HepG2 (cell line): ENCODE results near the gene RMI2. TPM values are rescaled to one million over a fixed set of nuclear protein-coding genes. Genes with fewer than 3 reads are reported as not detected.

Source experiments
- ARID5B ChIP-seq: IDR thresholded peaks from 2 replicates; pipeline ENCODE4 v1.4.0; 2020; ENCODE audit warnings: mild to moderate bottlenecking, missing genetic modification reagents
- CBFB ChIP-seq: sonication (generic); formaldehyde crosslinking; IDR thresholded peaks from 2 replicates; pipeline ENCODE4 v1.4.0; 2020; ENCODE audit warnings: missing genetic modification reagents
- CC2D1A ChIP-seq: sonication (generic); formaldehyde crosslinking; IDR thresholded peaks from 2 replicates; pipeline ENCODE4 v1.8.1; 2023; ENCODE audit warnings: mild to moderate bottlenecking, missing genetic modification reagents
- EHMT2 ChIP-seq: fragments of 200-600 bp; sonication (generic); IDR thresholded peaks from 2 replicates; pipeline ENCODE4 v1.7.0; 2017; ENCODE audit warnings: antibody characterized with exemption, low read depth, low read length, borderline replicate concordance
- ISL2 ChIP-seq: sonication (generic); formaldehyde crosslinking; IDR thresholded peaks from 2 replicates; pipeline ENCODE4 v1.5.0; 2020; ENCODE audit warnings: missing genetic modification reagents
- PRDM15 ChIP-seq: sonication (generic); formaldehyde crosslinking; IDR thresholded peaks from 2 replicates; pipeline ENCODE4 v1.4.0; 2020; ENCODE audit warnings: missing genetic modification reagents
- RARA ChIP-seq: IDR thresholded peaks from 2 replicates; pipeline ENCODE4 v1.6.1; 2016; ENCODE audit warnings: missing genetic modification reagents, missing compliant biosample characterization
- SAFB2 ChIP-seq: sonication (generic); formaldehyde crosslinking; IDR thresholded peaks from 2 replicates; pipeline ENCODE4 v1.5.1; 2020; ENCODE audit warnings: missing genetic modification reagents, low read depth, mild to moderate bottlenecking, borderline replicate concordance
- SNAI1 ChIP-seq: sonication (generic); formaldehyde crosslinking; IDR thresholded peaks from 2 replicates; pipeline ENCODE4 v1.5.0; 2020; ENCODE audit warnings: mild to moderate bottlenecking, missing genetic modification reagents, borderline replicate concordance
- THYN1 ChIP-seq: sonication (generic); formaldehyde crosslinking; IDR thresholded peaks from 2 replicates; pipeline ENCODE4 v1.8.1; 2023; ENCODE audit warnings: low read depth, mild to moderate bottlenecking, moderate library complexity, missing genetic modification reagents, borderline replicate concordance
- ZNF740 ChIP-seq: sonication (generic); formaldehyde crosslinking; IDR thresholded peaks from 2 replicates; pipeline ENCODE4 v1.4.0; 2020; ENCODE audit warnings: missing genetic modification reagents
- polyA plus RNA-seq, 8 experiments: library from polyadenylated mRNA; depleted of rRNA in 3 of 8; stranded (reverse) in 7 of 8; unstranded in 1 of 8; fragments of >200 nt; fragmentation: Illumina TruSeq in 4 of 8; extraction: Trizol in 4 of 8; gene quantifications; 2 replicates each; pipeline versions ENCODE4 v1.2.1 to v1.2.3, GENCODE V29; 2011 to 2016; ENCODE audit warnings: low read depth in 4 of 8, missing spikeins in 1 of 8, mixed read lengths in 1 of 8; ENCODE audit not compliant: insufficient read depth in 1 of 8
- total RNA-seq, 5 experiments: library from RNA; depleted of rRNA; stranded (reverse); fragments of >200 nt; fragmentation: Illumina TruSeq; extraction: Trizol; gene quantifications; 2 replicates each; pipeline ENCODE4 v1.2.3, GENCODE V29; 2016; ENCODE audit warnings: low read depth in 1 of 5
- TF ChIP-seq, protein P1 (sequence below): sonication (generic); formaldehyde crosslinking; IDR thresholded peaks from 2 replicates; pipeline ENCODE4 v1.4.0; 2020; ENCODE audit warnings: mild to moderate bottlenecking, missing genetic modification reagents
- TF ChIP-seq, protein P2 (sequence below), 2 experiments: sonication (generic) in 1 of 2; formaldehyde crosslinking in 1 of 2; IDR thresholded peaks; 2 replicates each; pipeline versions ENCODE4 v1.4.0 to v1.6.1; 2016 to 2020; ENCODE audit warnings: borderline replicate concordance in 1 of 2, low read depth in 1 of 2, mild to moderate bottlenecking in 1 of 2, missing genetic modification reagents in 1 of 2

RMI2 gene
- total and polyA plus RNA-seq, 2 of the 13 experiments (the other 11 are each of a cell fraction or from before 2014, with no cell fraction given) = 24.5 to 55.7 TPM

DNA sequence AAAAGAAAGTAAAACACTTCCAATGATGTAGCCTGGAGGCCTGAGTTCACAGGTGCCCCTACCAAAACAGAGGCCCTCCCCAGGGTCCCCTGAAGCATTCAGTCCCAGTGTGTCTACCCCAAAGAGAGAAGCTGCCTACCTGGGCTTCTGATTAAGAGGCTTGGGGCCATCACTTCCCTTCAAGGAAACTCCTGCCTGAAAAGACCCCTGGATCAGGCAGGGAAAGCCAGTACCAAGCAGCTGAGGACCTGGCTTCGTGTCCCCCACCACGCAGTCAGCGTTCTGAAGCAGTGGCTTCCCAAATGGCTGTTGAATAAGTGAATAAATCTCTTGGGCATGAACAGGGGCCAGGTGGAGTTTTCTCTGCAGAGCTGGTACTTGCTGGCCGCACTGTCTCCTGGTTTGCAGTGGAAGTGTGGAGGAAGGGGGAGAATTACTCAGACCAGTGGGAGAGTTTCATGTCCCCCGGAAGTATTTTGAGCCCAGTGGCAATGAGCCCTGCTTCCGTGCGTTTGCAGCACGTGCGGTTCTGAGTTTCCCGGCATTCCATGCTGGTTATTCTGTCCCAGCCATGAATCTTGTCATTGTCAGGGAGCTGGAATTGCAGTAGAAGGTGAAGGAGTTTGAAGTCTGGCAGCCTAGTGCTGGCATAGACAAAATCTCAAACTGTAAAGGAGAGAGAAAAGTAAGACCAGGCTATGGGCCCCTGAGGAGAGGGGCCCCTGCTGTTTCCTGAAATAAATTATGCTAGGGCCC lies 27.0 kb downstream of the RMI2 start (continued):
- TF ChIP-seq ARID5B (CRISPR knock-in tag) (no peak), SAFB2 (CRISPR knock-in tag) (no peak), CBFB (CRISPR knock-in tag) (no peak), RARA (CRISPR knock-in tag) (no peak), SNAI1 (CRISPR knock-in tag) (no peak), PRDM15 (CRISPR knock-in tag) (no peak), ISL2 (no peak), THYN1 (CRISPR knock-in tag) (no peak), EHMT2 (no peak), CC2D1A (no peak), ZNF740 (no peak)
- TF ChIP-seq, protein P1, sequence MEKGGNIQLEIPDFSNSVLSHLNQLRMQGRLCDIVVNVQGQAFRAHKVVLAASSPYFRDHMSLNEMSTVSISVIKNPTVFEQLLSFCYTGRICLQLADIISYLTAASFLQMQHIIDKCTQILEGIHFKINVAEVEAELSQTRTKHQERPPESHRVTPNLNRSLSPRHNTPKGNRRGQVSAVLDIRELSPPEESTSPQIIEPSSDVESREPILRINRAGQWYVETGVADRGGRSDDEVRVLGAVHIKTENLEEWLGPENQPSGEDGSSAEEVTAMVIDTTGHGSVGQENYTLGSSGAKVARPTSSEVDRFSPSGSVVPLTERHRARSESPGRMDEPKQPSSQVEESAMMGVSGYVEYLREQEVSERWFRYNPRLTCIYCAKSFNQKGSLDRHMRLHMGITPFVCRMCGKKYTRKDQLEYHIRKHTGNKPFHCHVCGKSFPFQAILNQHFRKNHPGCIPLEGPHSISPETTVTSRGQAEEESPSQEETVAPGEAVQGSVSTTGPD = 0 out of 2 replicates have a peak, but pooled peaks have one; percentile 46
- TF ChIP-seq, protein P2, sequence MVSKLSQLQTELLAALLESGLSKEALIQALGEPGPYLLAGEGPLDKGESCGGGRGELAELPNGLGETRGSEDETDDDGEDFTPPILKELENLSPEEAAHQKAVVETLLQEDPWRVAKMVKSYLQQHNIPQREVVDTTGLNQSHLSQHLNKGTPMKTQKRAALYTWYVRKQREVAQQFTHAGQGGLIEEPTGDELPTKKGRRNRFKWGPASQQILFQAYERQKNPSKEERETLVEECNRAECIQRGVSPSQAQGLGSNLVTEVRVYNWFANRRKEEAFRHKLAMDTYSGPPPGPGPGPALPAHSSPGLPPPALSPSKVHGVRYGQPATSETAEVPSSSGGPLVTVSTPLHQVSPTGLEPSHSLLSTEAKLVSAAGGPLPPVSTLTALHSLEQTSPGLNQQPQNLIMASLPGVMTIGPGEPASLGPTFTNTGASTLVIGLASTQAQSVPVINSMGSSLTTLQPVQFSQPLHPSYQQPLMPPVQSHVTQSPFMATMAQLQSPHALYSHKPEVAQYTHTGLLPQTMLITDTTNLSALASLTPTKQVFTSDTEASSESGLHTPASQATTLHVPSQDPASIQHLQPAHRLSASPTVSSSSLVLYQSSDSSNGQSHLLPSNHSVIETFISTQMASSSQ (IDR thresholded peaks at IDR 0.05; ENCODE audit: low read depth) = no peak
- TF ChIP-seq, protein P2 (CRISPR knock-in tag; IDR thresholded peaks at IDR 0.05; ENCODE audit: borderline replicate concordance) = no peak
